Measurements from ENCODE around the gene NRXN3. TPM values are rescaled to one million over a fixed set of nuclear protein-coding genes. Genes with fewer than 3 reads are reported as not detected.

NRXN3 gene
- total RNA-seq, 6 experiments from 2014 or later: 0.07 to 0.28 (median 0.11) TPM; not detected in 2

- Mint-ChIP-seq H3K4me3 (no peak overlapping the region), H3K27me3 (ENCODE audit: insufficient read depth) (peaks cover 2% of the 10 kb centered on the region; the same call in 1 of the 2 replicates), H3K9me3 (peaks cover 51% of the 10 kb centered on the region), H3K27ac (no peak overlapping the region), H3K36me3 (ENCODE audit: low read depth) (no peaks in the 10 kb centered on the region), H3K4me1 (ENCODE audit: low read depth) (no peaks in the 10 kb centered on the region)
- no peak for DNase-seq
- TF ChIP-seq CTCF (IDR thresholded peaks at IDR 0.05): peak; percentile 30; the same call in 1 of the 2 replicates
These were observed 57.3 kb downstream of the NRXN3 start for GRCh38 chr14:78227248-78228077.

GRCh38 chr14:78228702-78229327, 58.6 kb downstream of the NRXN3 start:
- H3K9me3 Mint-ChIP-seq: peaks cover 55% of the 10 kb centered on the region
- TF ChIP-seq CTCF (IDR thresholded peaks at IDR 0.05): no peak
- no peaks in the 10 kb centered on the region for H3K4me1 Mint-ChIP-seq (ENCODE audit: low read depth)
- H3K27ac Mint-ChIP-seq: no peak overlapping the region
- H3K27me3 Mint-ChIP-seq (ENCODE audit: insufficient read depth): peaks cover 2% of the 10 kb centered on the region; the same call in 1 of the 2 replicates
- H3K4me3 Mint-ChIP-seq: no peak overlapping the region
- H3K36me3 Mint-ChIP-seq (ENCODE audit: low read depth): no peaks in the 10 kb centered on the region
- DNase-seq: no peak

GRCh38 chr14:78232231-78233000, 62.2 kb downstream of the NRXN3 start:
- H3K4me1 Mint-ChIP-seq (ENCODE audit: low read depth): no peaks in the 10 kb centered on the region
- no peak overlapping the region for H3K4me3 Mint-ChIP-seq
- H3K27ac Mint-ChIP-seq: no peak overlapping the region
- TF ChIP-seq CTCF (IDR thresholded peaks at IDR 0.05): no peak
- no peaks in the 10 kb centered on the region for H3K36me3 Mint-ChIP-seq (ENCODE audit: low read depth)
- H3K27me3 Mint-ChIP-seq (ENCODE audit: insufficient read depth): peaks cover 2% of the 10 kb centered on the region
- peaks cover 45% of the 10 kb centered on the region for H3K9me3 Mint-ChIP-seq
- no peak for DNase-seq

- Mint-ChIP-seq H3K36me3 (ENCODE audit: low read depth) (no peaks in the 10 kb centered on the region), H3K27ac (no peak overlapping the region), H3K27me3 (ENCODE audit: insufficient read depth) (peaks cover 5% of the 10 kb centered on the region), H3K4me3 (no peak overlapping the region), H3K4me1 (ENCODE audit: low read depth) (no peaks in the 10 kb centered on the region), H3K9me3 (peaks cover 24% of the 10 kb centered on the region)
- DNase-seq: no peak
- TF ChIP-seq CTCF (IDR thresholded peaks at IDR 0.05): no peak
These were observed 68.0 kb downstream of the NRXN3 start for GRCh38 chr14:78238141-78238540.

GRCh38 chr14:78240567-78240966, 70.4 kb downstream of the NRXN3 start:
- H3K27ac Mint-ChIP-seq: no peak overlapping the region
- peaks cover 5% of the 10 kb centered on the region; the same call in 1 of the 2 replicates for H3K27me3 Mint-ChIP-seq (ENCODE audit: insufficient read depth)
- no peak for TF ChIP-seq CTCF (IDR thresholded peaks at IDR 0.05)
- peaks cover 30% of the 10 kb centered on the region for H3K9me3 Mint-ChIP-seq
- no peaks in the 10 kb centered on the region for H3K36me3 Mint-ChIP-seq (ENCODE audit: low read depth)
- no peaks in the 10 kb centered on the region for H3K4me1 Mint-ChIP-seq (ENCODE audit: low read depth)
- no peak overlapping the region for H3K4me3 Mint-ChIP-seq
- DNase-seq: no peak
